ENCODE data around the gene SIVA1.

SIVA1 gene

GRCh38 chr14:104707608-104708595, 45.0 kb upstream of the SIVA1 start:
- DNase-seq (ENCODE audit: low spot score), result no peak
- in situ Hi-C loops (cut with MboI; ENCODE audit: low sequenced_read_pairs, unreplicated experiment), result loop anchor here (10.0 kb wide), 1 partner anchor 63 kb away; no protein-coding TSS in a partner anchor
- no peak for TF ChIP-seq CTCF (IDR thresholded peaks at IDR 0.05; ENCODE audit: borderline replicate concordance, control extremely low read depth, extremely low read depth, insufficient read depth, missing control alignments)

- TF ChIP-seq CTCF (IDR thresholded peaks at IDR 0.05; ENCODE audit: borderline replicate concordance, control extremely low read depth, extremely low read depth, insufficient read depth, missing control alignments), result peak; percentile 98
- in situ Hi-C loops (cut with MboI; ENCODE audit: low sequenced_read_pairs, unreplicated experiment), result loop anchor here (10.0 kb wide), 1 partner anchor 64 kb away; no protein-coding TSS in a partner anchor
- peak; percentile 96 for DNase-seq (ENCODE audit: low spot score)
Measured at GRCh38 chr14:104708606-104709268, 44.2 kb upstream of the SIVA1 start.

GRCh38 chr14:104709387-104710039, 43.4 kb upstream of the SIVA1 start:
- no peak for DNase-seq (ENCODE audit: low spot score)
- TF ChIP-seq CTCF (IDR thresholded peaks at IDR 0.05; ENCODE audit: borderline replicate concordance, control extremely low read depth, extremely low read depth, insufficient read depth, missing control alignments), result no peak
- in situ Hi-C loops (cut with MboI; ENCODE audit: low sequenced_read_pairs, unreplicated experiment), result loop anchor here (10.0 kb wide), 1 partner anchor 65 kb away; no protein-coding TSS in a partner anchor

GRCh38 chr14:104710071-104710735, 42.7 kb upstream of the SIVA1 start:
- in situ Hi-C loops (cut with MboI; ENCODE audit: low sequenced_read_pairs, unreplicated experiment), result no loop called here
- DNase-seq (ENCODE audit: low spot score), result no peak
- TF ChIP-seq CTCF (IDR thresholded peaks at IDR 0.05; ENCODE audit: borderline replicate concordance, control extremely low read depth, extremely low read depth, insufficient read depth, missing control alignments), result no peak

- no peak for TF ChIP-seq CTCF (IDR thresholded peaks at IDR 0.05; ENCODE audit: borderline replicate concordance, control extremely low read depth, extremely low read depth, insufficient read depth, missing control alignments)
- DNase-seq (ENCODE audit: low spot score), result no peak
- in situ Hi-C loops (cut with MboI; ENCODE audit: low sequenced_read_pairs, unreplicated experiment), result no loop called here
Measured at GRCh38 chr14:104712881-104713734, 39.8 kb upstream of the SIVA1 start.
